SU-DHL-6 (cell line): ENCODE data around the gene CTNNA2.

ENCODE experiments used
- EZH2phosphoT487 ChIP-seq: fragments of 200-600 bp; sonication (generic), shearing (Covaris generic); conservative IDR thresholded peaks from 2 replicates; pipeline ENCODE4 v1.6.1; 2018; ENCODE audit warnings: mild to moderate bottlenecking, antibody characterized with exemption, low read length, moderate library complexity, mixed read lengths
- TF ChIP-seq, protein P1 (sequence below): fragments of 200-600 bp; sonication (generic); IDR thresholded peaks from one replicate; pipeline ENCODE4 v1.5.1; 2017; ENCODE audit warnings: antibody characterized with exemption, mild to moderate bottlenecking, low read length, moderate library complexity; ENCODE audit not compliant: insufficient read depth, poor library complexity, severe bottlenecking

DNA sequence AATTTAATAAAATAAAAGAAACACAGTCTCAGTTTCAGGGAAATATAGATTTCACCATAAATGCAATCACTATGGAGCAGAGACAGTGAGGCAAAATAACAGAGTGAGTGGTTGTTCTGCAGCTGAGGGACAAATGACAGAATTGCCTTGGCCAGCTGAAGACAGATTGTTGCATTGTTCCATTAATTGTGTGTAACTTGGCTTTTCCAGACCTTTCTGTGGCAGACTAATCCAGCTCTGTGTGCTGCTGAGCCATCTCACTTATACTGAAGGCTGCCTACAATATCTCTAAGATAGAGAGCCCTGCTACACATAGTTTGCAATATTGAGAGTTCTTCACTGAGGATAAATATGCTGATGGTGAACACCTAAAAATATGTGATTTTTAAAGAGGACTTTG is 780.2 kb downstream of the CTNNA2 start:
- TF ChIP-seq, protein P1, sequence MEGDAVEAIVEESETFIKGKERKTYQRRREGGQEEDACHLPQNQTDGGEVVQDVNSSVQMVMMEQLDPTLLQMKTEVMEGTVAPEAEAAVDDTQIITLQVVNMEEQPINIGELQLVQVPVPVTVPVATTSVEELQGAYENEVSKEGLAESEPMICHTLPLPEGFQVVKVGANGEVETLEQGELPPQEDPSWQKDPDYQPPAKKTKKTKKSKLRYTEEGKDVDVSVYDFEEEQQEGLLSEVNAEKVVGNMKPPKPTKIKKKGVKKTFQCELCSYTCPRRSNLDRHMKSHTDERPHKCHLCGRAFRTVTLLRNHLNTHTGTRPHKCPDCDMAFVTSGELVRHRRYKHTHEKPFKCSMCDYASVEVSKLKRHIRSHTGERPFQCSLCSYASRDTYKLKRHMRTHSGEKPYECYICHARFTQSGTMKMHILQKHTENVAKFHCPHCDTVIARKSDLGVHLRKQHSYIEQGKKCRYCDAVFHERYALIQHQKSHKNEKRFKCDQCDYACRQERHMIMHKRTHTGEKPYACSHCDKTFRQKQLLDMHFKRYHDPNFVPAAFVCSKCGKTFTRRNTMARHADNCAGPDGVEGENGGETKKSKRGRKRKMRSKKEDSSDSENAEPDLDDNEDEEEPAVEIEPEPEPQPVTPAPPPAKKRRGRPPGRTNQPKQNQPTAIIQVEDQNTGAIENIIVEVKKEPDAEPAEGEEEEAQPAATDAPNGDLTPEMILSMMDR, result no peak
- TF ChIP-seq EZH2phosphoT487, result no peak
